SK-N-SH (cell line): ENCODE data around the gene NOTCH1. TPM values are rescaled to one million over a fixed set of nuclear protein-coding genes. Genes with fewer than 3 reads are reported as not detected.

Experiments used
- CTCF ChIA-PET: fragments of 300-600, 350-600 bp; formaldehyde crosslinking; extraction: SDS; loops from one replicate; lab custom pipeline; 2021; lab: Yijun Ruan, JAX
- POLR2A ChIA-PET: fragments of 350-600 bp; sonication (Branson Sonifier 250); formaldehyde crosslinking; extraction: SDS; loops from one replicate; lab custom pipeline; 2020; ENCODE audit warnings: antibody characterized with exemption, inconsistent platforms; lab: Yijun Ruan, JAX
- DNase-seq: peaks from one replicate; pipeline ENCODE4 v3.0.0; 2012
- H2AFZ ChIP-seq: fragments of 200-600 bp; sonication (generic); 2 replicates; pipeline ENCODE4 v1.8.1; 2016; ENCODE audit warnings: antibody characterized with exemption, mild to moderate bottlenecking, low read depth
- H3F3A ChIP-seq: fragments of 200-600 bp; sonication (generic); replicated peaks from 2 replicates; pipeline ENCODE3; 2016; ENCODE audit warnings: antibody characterized with exemption, mild to moderate bottlenecking; ENCODE audit not compliant: insufficient read depth
- H3K27ac ChIP-seq, 2 experiments: fragments of 200-500 bp in 1 of 2; fragments of 200-600 bp in 1 of 2; sonication (Bioruptor generic) in 1 of 2; sonication (generic), shearing (Covaris generic) in 1 of 2; 2 replicates each; pipeline versions ENCODE4 v1.5.1 to v1.6.1; 2014 to 2016; ENCODE audit warnings: low read depth in 2 of 2, inconsistent platforms in 1 of 2, low read length in 1 of 2, mild to moderate bottlenecking in 1 of 2, mixed read lengths in 1 of 2
- H3K27me3 ChIP-seq: fragments of 200-600 bp; sonication (generic), shearing (Covaris generic); 2 replicates; pipeline ENCODE4 v1.6.1; 2016; ENCODE audit warnings: mixed run types; ENCODE audit not compliant: insufficient read depth
- H3K36me3 ChIP-seq, 2 experiments: fragments of 200-500 bp in 1 of 2; fragments of 200-600 bp in 1 of 2; sonication (Bioruptor generic) in 1 of 2; sonication (generic) in 1 of 2; replicated peaks in 1 of 2; 2 replicates each; pipeline versions ENCODE3 to v1.5.1; 2014 to 2016; ENCODE audit warnings: low read length in 1 of 2, mild to moderate bottlenecking in 1 of 2; ENCODE audit not compliant: insufficient read depth in 2 of 2, control insufficient read depth in 1 of 2
- H3K4me1 ChIP-seq, 2 experiments: fragments of 200-500 bp in 1 of 2; fragments of 200-600 bp in 1 of 2; sonication (Bioruptor generic) in 1 of 2; sonication (generic), shearing (Covaris generic) in 1 of 2; 2 replicates each; pipeline versions ENCODE4 v1.5.1 to v1.6.1; 2014 to 2016; ENCODE audit warnings: low read depth in 1 of 2, low read length in 1 of 2, mixed run types in 1 of 2; ENCODE audit not compliant: insufficient read depth in 2 of 2, control insufficient read depth in 1 of 2
- H3K4me2 ChIP-seq: fragments of 200-600 bp; sonication (generic), shearing (Covaris generic); 2 replicates; pipeline ENCODE4 v1.6.1; 2017; ENCODE audit warnings: mixed run types
- H3K4me3 ChIP-seq, 2 experiments: fragments of 200-500 bp in 1 of 2; fragments of 200-600 bp in 1 of 2; sonication (Bioruptor generic) in 1 of 2; sonication (generic), shearing (Covaris generic) in 1 of 2; 2 replicates each; pipeline versions ENCODE4 v1.5.1 to v1.8.1; 2014 to 2016; ENCODE audit warnings: low read depth in 2 of 2, inconsistent platforms in 1 of 2, low read length in 1 of 2, mild to moderate bottlenecking in 1 of 2, mixed read lengths in 1 of 2, moderate library complexity in 1 of 2
- H3K79me2 ChIP-seq: fragments of 200-600 bp; sonication (generic); 2 replicates; pipeline ENCODE4 v1.8.1; 2017; ENCODE audit warnings: mild to moderate bottlenecking; ENCODE audit not compliant: insufficient read depth
- H3K9ac ChIP-seq: fragments of 200-600 bp; sonication (generic); 2 replicates; pipeline ENCODE4 v1.6.1; 2017; ENCODE audit warnings: mixed run types
- H3K9me2 ChIP-seq: fragments of 200-600 bp; sonication (generic); 2 replicates; pipeline ENCODE4 v1.6.1; 2017; ENCODE audit warnings: mixed run types
- H3K9me3 ChIP-seq: fragments of 200-600 bp; sonication (generic); 2 replicates; pipeline ENCODE4 v1.6.1; 2017; ENCODE audit warnings: mixed run types, mild to moderate bottlenecking, moderate library complexity
- H4K20me1 ChIP-seq: fragments of 200-600 bp; sonication (generic); 2 replicates; pipeline ENCODE4 v1.6.1; 2017; ENCODE audit warnings: mild to moderate bottlenecking, mixed run types; ENCODE audit not compliant: insufficient read depth
- CHD2 ChIP-seq: fragments of 150-350 bp; IDR thresholded peaks from 2 replicates; pipeline ENCODE4 v1.6.1; 2018; ENCODE audit warnings: low read length; ENCODE audit not compliant: partially characterized antibody
- CTCF ChIP-seq: fragments of 200-600 bp; sonication (generic); IDR thresholded peaks from 2 replicates; pipeline ENCODE4 v1.6.1; 2017; ENCODE audit warnings: antibody characterized with exemption, mild to moderate bottlenecking, moderate library complexity
- EZH2phosphoT487 ChIP-seq: fragments of 200-600 bp; sonication (generic); IDR thresholded peaks from 2 replicates; pipeline ENCODE4 v1.6.1; 2017; ENCODE audit warnings: low read depth, mixed run types, mild to moderate bottlenecking, antibody characterized with exemption, moderate library complexity, borderline replicate concordance
- FOSL2 ChIP-seq: IDR thresholded peaks from 2 replicates; pipeline ENCODE4 v1.4.0; 2012; ENCODE audit warnings: low read depth, mild to moderate bottlenecking, moderate library complexity, borderline replicate concordance
- FOXM1 ChIP-seq: IDR thresholded peaks from 2 replicates; pipeline ENCODE4 v1.4.0; 2012; ENCODE audit warnings: low read depth, mild to moderate bottlenecking
- MEF2A ChIP-seq: IDR thresholded peaks from 2 replicates; pipeline ENCODE4 v1.4.0; 2012; ENCODE audit warnings: low read depth, borderline replicate concordance
- MXI1 ChIP-seq: IDR thresholded peaks from 2 replicates; pipeline ENCODE4 v1.6.1; 2012; ENCODE audit warnings: mild to moderate bottlenecking, low read depth, low read length, improper control_type of control experiment
- NFIC ChIP-seq: IDR thresholded peaks from 2 replicates; pipeline ENCODE4 v1.4.0; 2012; ENCODE audit warnings: borderline replicate concordance
- NRF1 ChIP-seq: IDR thresholded peaks from 2 replicates; pipeline ENCODE4 v1.6.1; 2012; ENCODE audit warnings: low read depth, mild to moderate bottlenecking, low read length
- RFX5 ChIP-seq: IDR thresholded peaks from 2 replicates; pipeline ENCODE4 v1.6.1; 2012; ENCODE audit warnings: mild to moderate bottlenecking, improper control_type of control experiment, low read length
- RXRA ChIP-seq: IDR thresholded peaks from 2 replicates; pipeline ENCODE4 v1.4.0; 2012; ENCODE audit warnings: low read depth, mild to moderate bottlenecking, borderline replicate concordance
- SIN3A ChIP-seq: IDR thresholded peaks from 2 replicates; pipeline ENCODE4 v1.6.1; 2012; ENCODE audit warnings: low read depth, mild to moderate bottlenecking, low read length, moderate library complexity, borderline replicate concordance
- SMC3 ChIP-seq: IDR thresholded peaks from 2 replicates; pipeline ENCODE4 v1.6.1; 2012; ENCODE audit warnings: low read depth, low read length, improper control_type of control experiment
- TEAD4 ChIP-seq: IDR thresholded peaks from 2 replicates; pipeline ENCODE4 v1.4.0; 2012; ENCODE audit warnings: mild to moderate bottlenecking, borderline replicate concordance; ENCODE audit not compliant: insufficient read depth
- WGBS: methylation state at CpG from one replicate; pipeline ENCODE4 v1.1.6; 2017; ENCODE audit warnings: low lambda C conversion rate; 5-methylcytosine and 5-hydroxymethylcytosine counted together
- polyA plus RNA-seq, 3 experiments: library from polyadenylated mRNA; depleted of rRNA; stranded (reverse); fragments of >200 nt; gene quantifications; 2 replicates each; pipeline ENCODE4 v1.2.3, GENCODE V29; 2012
- TF ChIP-seq, protein P1 (sequence below): IDR thresholded peaks from 2 replicates; pipeline ENCODE4 v1.4.0; 2012; ENCODE audit warnings: low read depth
- TF ChIP-seq, protein P2 (sequence below): IDR thresholded peaks from 2 replicates; pipeline ENCODE4; 2012
- TF ChIP-seq, protein P3 (sequence below): IDR thresholded peaks from 2 replicates; pipeline ENCODE4 v1.6.1; 2012; ENCODE audit warnings: mild to moderate bottlenecking, low read depth, low read length, moderate library complexity

NOTCH1 gene
- polyA plus RNA-seq, 1 of the 3 experiments (the other 2 are of a cell fraction), result 6.6 TPM

GRCh38 chr9:136516191-136516654 lies 29.6 kb downstream of the NOTCH1 start:
- H4K20me1 ChIP-seq, result no peaks in the 10 kb centered on the region
- no peaks in the 10 kb centered on the region for H3K79me2 ChIP-seq
- CTCF ChIA-PET, result no interaction called here
- no peak overlapping the region for H3K4me2 ChIP-seq
- peaks cover 6 to 53% of the 10 kb centered on the region in 2 experiments for H3K36me3 ChIP-seq
- no peak overlapping the region for H2AFZ ChIP-seq
- no peak for DNase-seq
- no peak overlapping the region for H3K9ac ChIP-seq
- TF ChIP-seq FOXM1 (no peak), NFIC (no peak), CHD2 (no peak), MXI1 (no peak), SIN3A (no peak), FOSL2 (no peak), MEF2A (no peak)
- TF ChIP-seq, protein P1, sequence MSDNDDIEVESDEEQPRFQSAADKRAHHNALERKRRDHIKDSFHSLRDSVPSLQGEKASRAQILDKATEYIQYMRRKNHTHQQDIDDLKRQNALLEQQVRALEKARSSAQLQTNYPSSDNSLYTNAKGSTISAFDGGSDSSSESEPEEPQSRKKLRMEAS, result no peak
- TF ChIP-seq, protein P2, sequence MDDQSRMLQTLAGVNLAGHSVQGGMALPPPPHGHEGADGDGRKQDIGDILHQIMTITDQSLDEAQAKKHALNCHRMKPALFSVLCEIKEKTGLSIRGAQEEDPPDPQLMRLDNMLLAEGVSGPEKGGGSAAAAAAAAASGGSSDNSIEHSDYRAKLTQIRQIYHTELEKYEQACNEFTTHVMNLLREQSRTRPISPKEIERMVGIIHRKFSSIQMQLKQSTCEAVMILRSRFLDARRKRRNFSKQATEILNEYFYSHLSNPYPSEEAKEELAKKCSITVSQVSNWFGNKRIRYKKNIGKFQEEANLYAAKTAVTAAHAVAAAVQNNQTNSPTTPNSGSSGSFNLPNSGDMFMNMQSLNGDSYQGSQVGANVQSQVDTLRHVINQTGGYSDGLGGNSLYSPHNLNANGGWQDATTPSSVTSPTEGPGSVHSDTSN, result no peak
- TF ChIP-seq, protein P3, sequence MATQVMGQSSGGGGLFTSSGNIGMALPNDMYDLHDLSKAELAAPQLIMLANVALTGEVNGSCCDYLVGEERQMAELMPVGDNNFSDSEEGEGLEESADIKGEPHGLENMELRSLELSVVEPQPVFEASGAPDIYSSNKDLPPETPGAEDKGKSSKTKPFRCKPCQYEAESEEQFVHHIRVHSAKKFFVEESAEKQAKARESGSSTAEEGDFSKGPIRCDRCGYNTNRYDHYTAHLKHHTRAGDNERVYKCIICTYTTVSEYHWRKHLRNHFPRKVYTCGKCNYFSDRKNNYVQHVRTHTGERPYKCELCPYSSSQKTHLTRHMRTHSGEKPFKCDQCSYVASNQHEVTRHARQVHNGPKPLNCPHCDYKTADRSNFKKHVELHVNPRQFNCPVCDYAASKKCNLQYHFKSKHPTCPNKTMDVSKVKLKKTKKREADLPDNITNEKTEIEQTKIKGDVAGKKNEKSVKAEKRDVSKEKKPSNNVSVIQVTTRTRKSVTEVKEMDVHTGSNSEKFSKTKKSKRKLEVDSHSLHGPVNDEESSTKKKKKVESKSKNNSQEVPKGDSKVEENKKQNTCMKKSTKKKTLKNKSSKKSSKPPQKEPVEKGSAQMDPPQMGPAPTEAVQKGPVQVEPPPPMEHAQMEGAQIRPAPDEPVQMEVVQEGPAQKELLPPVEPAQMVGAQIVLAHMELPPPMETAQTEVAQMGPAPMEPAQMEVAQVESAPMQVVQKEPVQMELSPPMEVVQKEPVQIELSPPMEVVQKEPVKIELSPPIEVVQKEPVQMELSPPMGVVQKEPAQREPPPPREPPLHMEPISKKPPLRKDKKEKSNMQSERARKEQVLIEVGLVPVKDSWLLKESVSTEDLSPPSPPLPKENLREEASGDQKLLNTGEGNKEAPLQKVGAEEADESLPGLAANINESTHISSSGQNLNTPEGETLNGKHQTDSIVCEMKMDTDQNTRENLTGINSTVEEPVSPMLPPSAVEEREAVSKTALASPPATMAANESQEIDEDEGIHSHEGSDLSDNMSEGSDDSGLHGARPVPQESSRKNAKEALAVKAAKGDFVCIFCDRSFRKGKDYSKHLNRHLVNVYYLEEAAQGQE, result no peak
- TF ChIP-seq, all 33 proteins: peak for 0
- no peaks in the 10 kb centered on the region for H3F3A ChIP-seq
- no peaks in the 10 kb centered on the region for H3K27me3 ChIP-seq
- peaks cover 0 to 5% of the 10 kb centered on the region in 2 experiments; a peak in 1 of 4 replicates for H3K4me1 ChIP-seq
- POLR2A ChIA-PET, result no interaction called here
- H3K9me3 ChIP-seq, result no peaks in the 10 kb centered on the region
- 84% methylated on average over 10 of the region's 19 CpGs for WGBS
- no peaks in the 10 kb centered on the region for H3K9me2 ChIP-seq
- no peak overlapping the region for H3K4me3 ChIP-seq
- H3K27ac ChIP-seq, result no peak overlapping the region

- no peaks in the 10 kb centered on the region for H3F3A ChIP-seq
- H3K36me3 ChIP-seq, result peaks cover 6 to 62% of the 10 kb centered on the region in 2 experiments
- H3K9me3 ChIP-seq, result no peaks in the 10 kb centered on the region
- no peak overlapping the region for H3K4me3 ChIP-seq
- TF ChIP-seq FOXM1 (no peak), SMC3 (no peak), MXI1 (no peak), CTCF (no peak), MEF2A (no peak), RXRA (no peak), TEAD4 (no peak), NRF1 (no peak), EZH2phosphoT487 (no peak), RFX5 (no peak)
- TF ChIP-seq, protein P2, result no peak
- TF ChIP-seq, all 33 proteins: peak for 0
- no peak overlapping the region for H2AFZ ChIP-seq
- no peak for DNase-seq
- H3K4me1 ChIP-seq, result peaks cover 0 to 5% of the 10 kb centered on the region in 2 experiments; a peak in 1 of 4 replicates
- H3K9ac ChIP-seq, result no peak overlapping the region
- H3K79me2 ChIP-seq, result no peaks in the 10 kb centered on the region
- ChIA-PET CTCF (no interaction called here), POLR2A (no interaction called here)
- 92% methylated on average over 10 of the region's 28 CpGs for WGBS
- no peak overlapping the region for H3K27ac ChIP-seq
- no peaks in the 10 kb centered on the region for H3K27me3 ChIP-seq
- no peaks in the 10 kb centered on the region for H4K20me1 ChIP-seq
- H3K4me2 ChIP-seq, result no peak overlapping the region
- no peaks in the 10 kb centered on the region for H3K9me2 ChIP-seq
Observed at GRCh38 chr9:136515276-136515675, 30.6 kb downstream of the NOTCH1 start.
